Stomach (tissue), 9 donors: ENCODE results near the gene RTN4R. TPM values are rescaled to one million over a fixed set of nuclear protein-coding genes. Genes with fewer than 3 reads are reported as not detected.

ENCODE experiments used
- DNase-seq, 2 donors: peaks; one replicate each; pipeline versions ENCODE4 v3.0.0 to v3.0.0-alpha.2; 2013 to 2019
- H3K27ac ChIP-seq, 5 donors: fragments of 200-600 bp in 4 of 5; sonication (generic) in 4 of 5; one replicate each; pipeline ENCODE4 v1.5.1; 2013 to 2019; ENCODE audit warnings: mild to moderate bottlenecking in 1 of 5, moderate library complexity in 1 of 5
- H3K27me3 ChIP-seq, 3 donors: fragments of 200-600 bp; sonication (generic); one replicate each; pipeline ENCODE4 v1.5.1; 2017 to 2019; ENCODE audit warnings: mixed run types in 1 of 3
- H3K36me3 ChIP-seq, 4 donors: fragments of 200-600 bp; sonication (generic); 1 replicate in 3 of 4; 2 replicates in 1 of 4; pipeline ENCODE4 v1.5.1; 2016 to 2019
- H3K4me1 ChIP-seq, 4 donors: fragments of 200-600 bp; sonication (generic); one replicate each; pipeline ENCODE4 v1.5.1; 2016 to 2019
- H3K4me3 ChIP-seq, 4 donors: fragments of 200-600 bp; sonication (generic) in 3 of 4; one replicate each; pipeline ENCODE4 v1.5.1; 2016 to 2019; ENCODE audit warnings: mild to moderate bottlenecking in 1 of 4
- H3K9me3 ChIP-seq, 4 donors: fragments of 200-600 bp; sonication (generic); one replicate each; pipeline ENCODE4 v1.5.1; 2016 to 2019
- EP300 ChIP-seq: sonication (generic); formaldehyde crosslinking; IDR thresholded peaks from one replicate; pipeline ENCODE4 v1.6.1; 2017; ENCODE audit warnings: antibody characterized with exemption
- POLR2A ChIP-seq, 4 donors: fragments of 450-650 bp; IDR thresholded peaks; one replicate each; pipeline ENCODE4 v1.6.1; 2016; ENCODE audit warnings: antibody characterized with exemption in 4 of 4, control low read depth in 2 of 4, mild to moderate bottlenecking in 1 of 4, moderate library complexity in 1 of 4
- POLR2AphosphoS5 ChIP-seq, 3 donors: sonication (generic); formaldehyde crosslinking; IDR thresholded peaks; one replicate each; pipeline ENCODE4 v1.6.1; 2016; ENCODE audit warnings: antibody characterized with exemption in 3 of 3
- WGBS, 5 donors: extraction: QIAGEN DNeasy Blood & Tissue Kit in 3 of 5; methylation state at CpG; one replicate each; pipeline versions ENCODE4 v1.1.5 to v1.1.7; 2013 to 2018; 5-methylcytosine and 5-hydroxymethylcytosine counted together
- intact Hi-C: fragments of 100-400 bp; cut with DNase I; formaldehyde crosslinking; loops from one replicate; pipeline ENCODE4 v1.15.1; 2023; ENCODE audit warnings: low total_unique reads
- polyA plus RNA-seq, 3 donors: library from polyadenylated mRNA; stranded (reverse); fragments of 200-250 nt; gene quantifications; one replicate each; pipeline ENCODE4 v1.2.3, GENCODE V29; 2013
- total RNA-seq, 5 donors: library from RNA; depleted of rRNA; stranded (reverse); fragments of >200 nt; gene quantifications; one replicate each; pipeline versions ENCODE4 v1.1.0 to v1.2.3, GENCODE V29; 2014 to 2016
- TF ChIP-seq, protein P1 (sequence below), 7 experiments: fragments of 450-650 bp in 4 of 7; fragments of 200-600 bp in 3 of 7; sonication (generic) in 3 of 7; IDR thresholded peaks; one replicate each; pipeline ENCODE4 v1.5.1; 2016 to 2019; ENCODE audit warnings: antibody characterized with exemption in 7 of 7, control low read depth in 2 of 7, mild to moderate bottlenecking in 1 of 7
- donor health status: healthy with polysubstance abuse.
- donor health status: Bipolar disorder and iron deficiency.
- donor health status: healthy.

The RTN4R gene
- total and polyA plus RNA-seq, 8 donors = 0.92 to 2.2 (median 1.7) TPM; not detected in 3

DNA sequence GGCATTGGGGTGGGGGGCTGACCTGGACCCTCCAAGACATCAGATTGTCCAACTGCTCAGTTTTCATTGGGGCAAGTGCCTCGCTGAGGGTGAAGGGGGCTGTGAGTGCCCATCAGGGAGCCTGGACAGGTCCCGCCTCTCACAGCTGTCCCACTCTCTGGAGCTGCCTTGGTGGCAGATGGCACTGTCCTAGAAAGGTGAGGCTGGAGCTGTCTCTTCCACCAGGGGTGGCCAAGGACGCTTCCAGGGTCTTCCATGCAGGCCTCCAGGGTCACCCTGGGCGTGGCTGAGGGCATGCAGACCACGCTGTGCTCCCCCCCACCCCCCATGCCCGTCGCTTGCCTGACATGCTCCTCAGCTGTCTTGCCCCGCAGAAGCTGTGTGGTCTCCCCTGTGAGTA, 63.8 kb downstream of the RTN4R start:
- Histone ChIP-seq H3K27ac (peak overlapping the region; percentile 13 to 91 (median 84)), H3K4me1 (peaks cover 45 to 66% (median 55%) of the 10 kb centered on the region in 4 donors), H3K36me3 (no peaks in the 10 kb centered on the region), H3K9me3 (no peaks in the 10 kb centered on the region), H3K4me3 (peak overlapping the region in 1 of 4 donors; percentile 3), H3K27me3 (peaks cover 0 to 7% (median 0%) of the 10 kb centered on the region in 3 donors)
- no peak for TF ChIP-seq POLR2AphosphoS5 (IDR thresholded peaks at IDR 0.05)
- WGBS, 5 donors = 77 to 94% (median 86%) methylated on average over 1 to 8 of the region's 8 CpGs
- DNase-seq = no peak
- intact Hi-C loops = no loop called here

DNA sequence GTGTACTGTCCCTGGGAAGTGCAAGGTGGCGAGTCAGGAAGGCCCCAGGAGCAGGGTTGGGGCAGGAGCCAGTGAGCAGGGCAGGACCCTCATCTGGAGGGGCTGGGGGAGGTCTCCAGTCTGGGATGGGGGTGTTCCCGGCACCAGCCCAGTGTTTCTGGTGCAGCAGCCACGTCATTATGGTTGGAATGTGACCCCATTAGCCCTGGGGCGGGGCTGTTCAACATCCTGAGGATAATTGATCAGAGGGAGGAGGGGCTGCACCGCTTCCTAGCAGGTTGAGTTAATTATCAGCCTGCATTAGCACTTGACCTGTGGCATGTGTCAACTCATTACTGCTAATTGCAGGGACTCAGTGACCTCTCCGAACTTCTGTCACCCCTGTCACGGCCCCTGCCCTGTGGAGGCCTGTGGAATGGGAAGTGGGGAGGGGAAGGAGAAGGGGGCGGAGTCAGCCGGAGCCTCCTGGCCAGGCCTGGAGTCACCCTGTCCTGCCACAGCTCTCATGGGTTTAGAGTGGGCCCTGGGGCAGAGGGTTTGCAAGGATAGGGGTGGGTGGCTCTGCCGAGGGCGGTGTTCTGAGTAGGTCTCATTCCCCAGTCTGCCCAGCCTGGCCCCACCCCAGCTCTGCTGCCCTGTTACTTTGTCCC, 64.4 kb downstream of the RTN4R start:
- intact Hi-C loops = no loop called here
- H3K27ac ChIP-seq = peak overlapping the region; percentile 13 to 91 (median 84)
- no peak overlapping the region for H3K4me3 ChIP-seq
- DNase-seq = peak; percentile 37 to 86
- no peaks in the 10 kb centered on the region for H3K36me3 ChIP-seq
- H3K9me3 ChIP-seq = no peaks in the 10 kb centered on the region
- WGBS, 5 donors = 20 to 48% (median 37%) methylated on average over 5 to 11 of the region's 11 CpGs
- H3K27me3 ChIP-seq = peaks cover 0 to 7% (median 0%) of the 10 kb centered on the region in 3 donors
- no peak for TF ChIP-seq POLR2AphosphoS5 (IDR thresholded peaks at IDR 0.05)
- TF ChIP-seq, protein P1, sequence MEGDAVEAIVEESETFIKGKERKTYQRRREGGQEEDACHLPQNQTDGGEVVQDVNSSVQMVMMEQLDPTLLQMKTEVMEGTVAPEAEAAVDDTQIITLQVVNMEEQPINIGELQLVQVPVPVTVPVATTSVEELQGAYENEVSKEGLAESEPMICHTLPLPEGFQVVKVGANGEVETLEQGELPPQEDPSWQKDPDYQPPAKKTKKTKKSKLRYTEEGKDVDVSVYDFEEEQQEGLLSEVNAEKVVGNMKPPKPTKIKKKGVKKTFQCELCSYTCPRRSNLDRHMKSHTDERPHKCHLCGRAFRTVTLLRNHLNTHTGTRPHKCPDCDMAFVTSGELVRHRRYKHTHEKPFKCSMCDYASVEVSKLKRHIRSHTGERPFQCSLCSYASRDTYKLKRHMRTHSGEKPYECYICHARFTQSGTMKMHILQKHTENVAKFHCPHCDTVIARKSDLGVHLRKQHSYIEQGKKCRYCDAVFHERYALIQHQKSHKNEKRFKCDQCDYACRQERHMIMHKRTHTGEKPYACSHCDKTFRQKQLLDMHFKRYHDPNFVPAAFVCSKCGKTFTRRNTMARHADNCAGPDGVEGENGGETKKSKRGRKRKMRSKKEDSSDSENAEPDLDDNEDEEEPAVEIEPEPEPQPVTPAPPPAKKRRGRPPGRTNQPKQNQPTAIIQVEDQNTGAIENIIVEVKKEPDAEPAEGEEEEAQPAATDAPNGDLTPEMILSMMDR (IDR thresholded peaks at IDR 0.05) = no peak
- TF ChIP-seq EP300 = no peak
- TF ChIP-seq POLR2A (IDR thresholded peaks at IDR 0.05) = no peak
- H3K4me1 ChIP-seq = peaks cover 45 to 60% (median 51%) of the 10 kb centered on the region in 4 donors

DNA sequence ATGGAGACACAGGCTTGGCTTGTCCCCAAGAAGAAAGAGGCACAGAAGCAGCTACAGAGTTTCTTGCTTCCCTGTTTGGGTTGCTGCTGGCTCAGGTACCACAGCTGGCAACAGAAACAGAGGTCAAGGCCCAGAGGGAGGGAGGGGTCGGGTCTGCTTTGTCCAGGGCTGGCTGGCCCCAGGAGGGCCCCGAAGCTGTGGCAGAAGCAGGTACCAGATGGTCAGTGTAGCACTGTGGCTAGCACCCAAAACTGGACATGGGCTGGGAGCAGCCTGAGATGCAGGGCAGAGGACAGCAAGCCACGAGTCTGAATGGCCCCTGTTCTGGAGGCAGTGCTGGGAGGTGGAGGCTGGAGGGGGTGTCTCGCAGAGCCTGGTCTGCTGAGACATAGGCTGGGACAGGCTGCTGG, 65.0 kb downstream of the RTN4R start:
- Histone ChIP-seq H3K4me1 (peaks cover 40 to 57% (median 46%) of the 10 kb centered on the region in 4 donors), H3K27ac (peak overlapping the region; percentile 5 to 91 (median 84))
- DNase-seq = peak in 1 of 2 donors; percentile 32

DNA sequence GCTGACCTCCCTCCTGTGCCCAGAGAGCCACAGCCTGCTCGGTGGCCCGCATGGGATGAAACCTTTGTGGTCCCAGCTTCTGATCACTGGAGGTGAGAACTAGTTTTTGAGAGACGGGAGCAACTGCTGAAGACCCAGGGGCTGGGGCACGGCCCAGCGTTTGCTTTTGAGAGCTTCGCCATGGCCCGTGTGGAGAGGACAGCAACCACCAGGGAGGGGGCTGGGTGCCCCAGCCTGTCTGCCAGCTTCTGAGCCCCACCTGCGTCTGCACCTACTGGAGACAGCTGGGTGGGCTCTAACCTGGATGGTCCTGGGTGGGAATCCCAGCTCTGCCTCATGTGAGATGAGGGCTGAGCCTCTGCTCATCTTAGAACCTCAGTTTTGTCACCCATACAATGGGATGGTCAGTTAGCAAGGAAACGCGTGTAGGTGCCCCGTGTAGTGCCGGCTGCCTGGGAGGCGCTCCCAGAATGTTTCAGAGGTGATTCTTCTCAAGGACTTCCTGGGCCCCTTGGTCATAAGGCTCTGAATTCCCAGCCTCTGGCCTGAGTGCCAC, 66.2 kb downstream of the RTN4R start:
- no peaks in the 10 kb centered on the region for H3K36me3 ChIP-seq

More for the DNA sequence above, 65.0 kb downstream of the RTN4R start:
- Histone ChIP-seq H3K36me3 (no peaks in the 10 kb centered on the region), H3K27me3 (peaks cover 0 to 7% (median 0%) of the 10 kb centered on the region in 3 donors), H3K4me3 (no peak overlapping the region), H3K9me3 (no peaks in the 10 kb centered on the region)
- intact Hi-C loops = no loop called here
- TF ChIP-seq, protein P1 (IDR thresholded peaks at IDR 0.05) = no peak
- no peak for TF ChIP-seq POLR2A (IDR thresholded peaks at IDR 0.05)
- TF ChIP-seq POLR2AphosphoS5 (IDR thresholded peaks at IDR 0.05) = no peak
- no peak for TF ChIP-seq EP300
- 30 to 50% (median 40%) methylated on average over 4 of the region's 4 CpGs for WGBS, 5 donors

More for the DNA sequence above, 66.2 kb downstream of the RTN4R start:
- DNase-seq = no peak
- Histone ChIP-seq H3K9me3 (no peaks in the 10 kb centered on the region), H3K4me3 (no peak overlapping the region), H3K4me1 (peaks cover 27 to 44% (median 34%) of the 10 kb centered on the region in 4 donors), H3K27me3 (peaks cover 0 to 7% (median 0%) of the 10 kb centered on the region in 3 donors), H3K27ac (no peak overlapping the region)
- intact Hi-C loops = no loop called here
- WGBS, 5 donors = 80 to 94% (median 85%) methylated on average over 12 to 13 of the region's 13 CpGs
- no peak for TF ChIP-seq POLR2A (IDR thresholded peaks at IDR 0.05)
- no peak for TF ChIP-seq POLR2AphosphoS5 (IDR thresholded peaks at IDR 0.05)
- no peak for TF ChIP-seq EP300
- TF ChIP-seq, protein P1 (IDR thresholded peaks at IDR 0.05) = no peak
